ENCODE results near the gene SRSF1.

Gene SRSF1

DNA sequence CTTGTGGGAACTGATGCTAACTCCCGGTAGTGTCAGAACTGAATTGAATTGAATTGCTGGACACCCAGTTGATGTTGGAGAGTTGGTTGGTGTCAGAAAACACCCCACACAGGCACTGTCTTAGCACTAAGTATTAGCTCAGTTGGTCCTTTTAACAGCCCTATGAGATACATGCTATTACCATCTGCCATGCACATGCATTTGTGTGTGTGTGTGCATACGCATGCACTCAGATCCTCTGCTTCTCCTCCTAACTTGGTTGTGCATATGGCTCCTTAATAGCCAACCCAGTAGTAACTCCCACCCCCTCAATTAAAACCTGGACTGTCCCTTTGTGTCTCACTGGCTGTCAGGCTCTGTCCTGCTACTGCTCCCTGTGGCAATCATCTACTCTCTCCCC is 43.9 kb upstream of the SRSF1 start:
- no peak for TF ChIP-seq CTCF (IDR thresholded peaks at IDR 0.05; ENCODE audit: borderline replicate concordance, extremely low read depth, low read length, poor library complexity, severe bottlenecking)
- TF ChIP-seq EZH2 (IDR thresholded peaks at IDR 0.05; ENCODE audit: borderline replicate concordance, low read depth, low read length, severe bottlenecking): no peak
- Histone ChIP-seq H3K4me2 (ENCODE audit: insufficient read depth, low read length) (no peak overlapping the region), H3K27ac (ENCODE audit: low read length) (no peak overlapping the region), H2AFZ (ENCODE audit: low read depth, low read length) (no peak overlapping the region), H4K20me1 (ENCODE audit: insufficient read depth, low read length) (no peaks in the 10 kb centered on the region), H3K79me2 (ENCODE audit: insufficient read depth, low read length) (no peaks in the 10 kb centered on the region), H3K9me3 (ENCODE audit: insufficient read depth, low read length, severe bottlenecking) (no peaks in the 10 kb centered on the region), H3K27me3 (ENCODE audit: insufficient read depth, low read length, poor library complexity) (peaks cover 25% of the 10 kb centered on the region), H3K4me3 (ENCODE audit: low read depth in 1 of 2, low read length in 2 of 2) (no peak overlapping the region), H3K36me3 (ENCODE audit: insufficient read depth, low read length) (no peaks in the 10 kb centered on the region), H3K4me1 (ENCODE audit: insufficient read depth, low read length) (no peaks in the 10 kb centered on the region), H3K9ac (ENCODE audit: low read depth, low read length) (no peak overlapping the region)
- ATAC-seq (ENCODE audit: insufficient read depth, low read depth) (no peak), DNase-seq (no peak)

DNA sequence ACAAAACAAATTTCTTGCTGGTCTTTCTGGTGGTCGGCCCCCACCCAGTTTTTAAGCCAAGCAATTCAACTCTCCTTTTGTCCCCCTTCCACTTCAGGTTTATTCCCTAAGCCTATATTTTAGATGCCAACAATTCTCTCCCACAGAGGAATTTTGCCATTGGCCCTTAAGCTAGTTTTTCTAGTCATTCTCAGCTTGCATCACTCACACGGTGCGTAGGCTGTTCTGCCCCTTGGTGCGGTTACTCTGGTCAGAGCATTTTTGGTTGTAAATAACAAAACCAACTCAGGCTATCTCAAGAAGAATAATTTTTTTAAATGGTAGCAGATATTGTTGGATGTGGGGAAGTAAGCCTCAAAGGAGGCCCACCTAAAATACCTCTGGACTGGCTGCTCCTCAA is 42.5 kb upstream of the SRSF1 start:
- no peaks in the 10 kb centered on the region for H3K9me3 ChIP-seq (ENCODE audit: insufficient read depth, low read length, severe bottlenecking)
- H2AFZ ChIP-seq (ENCODE audit: low read depth, low read length): no peak overlapping the region
- no peak overlapping the region for H3K9ac ChIP-seq (ENCODE audit: low read depth, low read length)
- H3K4me1 ChIP-seq (ENCODE audit: insufficient read depth, low read length): no peaks in the 10 kb centered on the region
- H4K20me1 ChIP-seq (ENCODE audit: insufficient read depth, low read length): no peaks in the 10 kb centered on the region
- H3K79me2 ChIP-seq (ENCODE audit: insufficient read depth, low read length): no peaks in the 10 kb centered on the region
- no peaks in the 10 kb centered on the region for H3K36me3 ChIP-seq (ENCODE audit: insufficient read depth, low read length)
- H3K27me3 ChIP-seq (ENCODE audit: insufficient read depth, low read length, poor library complexity): peaks cover 27% of the 10 kb centered on the region
- H3K4me2 ChIP-seq (ENCODE audit: insufficient read depth, low read length): no peak overlapping the region
- ATAC-seq (ENCODE audit: insufficient read depth, low read depth) (no peak), DNase-seq (no peak)
- H3K4me3 ChIP-seq (ENCODE audit: low read depth in 1 of 2, low read length in 2 of 2): no peak overlapping the region
- no peak for TF ChIP-seq CTCF (IDR thresholded peaks at IDR 0.05; ENCODE audit: borderline replicate concordance, extremely low read depth, low read length, poor library complexity, severe bottlenecking)
- TF ChIP-seq EZH2 (IDR thresholded peaks at IDR 0.05; ENCODE audit: borderline replicate concordance, low read depth, low read length, severe bottlenecking): no peak
- no peak overlapping the region for H3K27ac ChIP-seq (ENCODE audit: low read length)

DNA sequence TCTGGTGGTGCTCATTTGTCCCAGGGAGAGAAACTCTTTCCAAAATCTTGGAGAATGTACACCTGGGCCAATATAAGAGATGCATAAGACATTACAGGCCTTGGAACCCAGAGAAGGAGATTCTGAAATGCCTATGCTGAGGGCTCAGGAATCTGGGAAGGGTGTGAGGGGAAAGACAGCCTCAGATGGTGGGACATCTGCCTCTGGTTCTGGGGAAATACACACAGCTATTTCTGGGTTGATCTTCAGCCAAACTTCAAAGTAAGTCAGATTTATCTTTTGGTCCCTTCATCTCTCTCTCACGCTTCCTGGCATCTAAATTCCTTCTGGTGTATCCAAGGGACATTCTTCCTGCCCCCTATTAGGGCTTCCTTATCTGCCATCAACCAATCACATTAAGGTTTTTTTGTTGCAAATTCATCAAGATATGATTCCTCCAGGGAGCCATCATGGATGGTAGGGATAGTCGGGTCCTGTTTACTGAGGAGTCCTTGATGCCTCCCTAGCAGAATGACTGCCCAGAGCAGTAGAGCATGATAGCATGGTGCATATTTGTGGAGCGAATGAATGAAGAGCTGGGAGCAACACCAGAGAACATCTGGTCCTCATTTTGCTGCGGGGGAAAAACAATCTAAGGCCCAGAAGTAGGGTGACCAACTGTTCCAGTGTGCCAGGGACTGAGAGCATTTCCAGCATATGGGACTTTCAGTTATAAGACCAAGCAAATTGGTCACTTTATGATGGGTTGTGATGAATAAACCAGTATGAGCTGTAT is 40.5 kb upstream of the SRSF1 start:
- Histone ChIP-seq H3K27me3 (ENCODE audit: insufficient read depth, low read length, poor library complexity) (peaks cover 25% of the 10 kb centered on the region), H3K27ac (ENCODE audit: low read length) (no peak overlapping the region), H2AFZ (ENCODE audit: low read depth, low read length) (no peak overlapping the region), H3K9ac (ENCODE audit: low read depth, low read length) (no peak overlapping the region), H3K79me2 (ENCODE audit: insufficient read depth, low read length) (no peaks in the 10 kb centered on the region), H4K20me1 (ENCODE audit: insufficient read depth, low read length) (no peaks in the 10 kb centered on the region), H3K4me2 (ENCODE audit: insufficient read depth, low read length) (no peak overlapping the region), H3K9me3 (ENCODE audit: insufficient read depth, low read length, severe bottlenecking) (no peaks in the 10 kb centered on the region), H3K4me1 (ENCODE audit: insufficient read depth, low read length) (no peaks in the 10 kb centered on the region), H3K36me3 (ENCODE audit: insufficient read depth, low read length) (no peaks in the 10 kb centered on the region), H3K4me3 (ENCODE audit: low read depth in 1 of 2, low read length in 2 of 2) (no peak overlapping the region)
- no peak for TF ChIP-seq CTCF (IDR thresholded peaks at IDR 0.05; ENCODE audit: borderline replicate concordance, extremely low read depth, low read length, poor library complexity, severe bottlenecking)
- TF ChIP-seq EZH2 (IDR thresholded peaks at IDR 0.05; ENCODE audit: borderline replicate concordance, low read depth, low read length, severe bottlenecking): no peak
- DNase-seq (no peak), ATAC-seq (ENCODE audit: insufficient read depth, low read depth) (no peak)

Data from DND-41 (cell line).